Suprapubic skin (tissue), 4 donors: ENCODE results near the gene ENPP1.

Experiments used
- CTCF ChIP-seq, 2 donors: fragments of 200-600 bp in 1 of 2; fragments of 450-650 bp in 1 of 2; sonication (generic) in 1 of 2; IDR thresholded peaks; one replicate each; pipeline ENCODE4 v1.5.1; 2016 to 2019; ENCODE audit warnings: antibody characterized with exemption in 2 of 2, mild to moderate bottlenecking in 1 of 2, moderate library complexity in 1 of 2
- EP300 ChIP-seq: sonication (generic); formaldehyde crosslinking; IDR thresholded peaks from one replicate; pipeline ENCODE4 v1.6.1; 2017; ENCODE audit warnings: antibody characterized with exemption
- POLR2A ChIP-seq, 2 donors: fragments of 450-650 bp; IDR thresholded peaks; one replicate each; pipeline ENCODE4 v1.6.1; 2017; ENCODE audit warnings: antibody characterized with exemption in 2 of 2, mild to moderate bottlenecking in 2 of 2, moderate library complexity in 2 of 2
- POLR2AphosphoS5 ChIP-seq, 3 donors: sonication (generic); formaldehyde crosslinking; IDR thresholded peaks; one replicate each; pipeline ENCODE4 v1.6.1; 2017; ENCODE audit warnings: antibody characterized with exemption in 3 of 3

GRCh38 chr6:131811500-131811899 is 3.7 kb downstream of the ENPP1 start:
- no peak for TF ChIP-seq CTCF (IDR thresholded peaks at IDR 0.05)
- TF ChIP-seq POLR2AphosphoS5 (IDR thresholded peaks at IDR 0.05) = no peak
- TF ChIP-seq EP300 = no peak
- TF ChIP-seq POLR2A (IDR thresholded peaks at IDR 0.05) = no peak
